ENCODE results near the gene KIF4A. TPM values are rescaled to one million over a fixed set of nuclear protein-coding genes. Genes with fewer than 3 reads are reported as not detected.
"Not testable (repeated sequence)": the region's sequence is repeated elsewhere in the genome, so short reads cannot be mapped to it uniquely, and the experiment has no call there.

Gene KIF4A
- total RNA-seq, 2 donors from 2014 or later = not detected

DNA sequence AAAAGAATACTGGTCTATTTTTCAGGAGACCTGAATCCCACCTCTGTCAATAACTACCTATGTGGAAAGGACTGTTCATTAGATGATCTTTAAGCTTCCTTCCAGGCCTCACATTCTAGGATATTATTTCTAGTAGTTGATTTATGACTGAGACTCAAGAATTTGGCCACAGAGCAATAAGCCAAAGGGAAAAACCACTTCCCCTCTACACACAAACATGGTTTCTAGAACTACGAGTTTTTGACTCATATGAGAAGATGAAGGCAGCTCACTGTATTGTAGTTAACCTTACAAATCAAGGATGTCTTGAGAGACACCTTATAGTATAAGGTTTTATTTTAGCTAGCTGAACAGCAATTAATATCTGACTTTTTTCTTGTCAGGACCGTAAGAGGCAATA, 96.3 kb downstream of the KIF4A start:
- no peaks in the 10 kb centered on the region for H3K27me3 ChIP-seq
- intact Hi-C loops (cut with DNase I) = no loop called here
- DNase-seq = no peak
- TF ChIP-seq POLR2A (IDR thresholded peaks at IDR 0.05) = no peak
- TF ChIP-seq, protein P1, sequence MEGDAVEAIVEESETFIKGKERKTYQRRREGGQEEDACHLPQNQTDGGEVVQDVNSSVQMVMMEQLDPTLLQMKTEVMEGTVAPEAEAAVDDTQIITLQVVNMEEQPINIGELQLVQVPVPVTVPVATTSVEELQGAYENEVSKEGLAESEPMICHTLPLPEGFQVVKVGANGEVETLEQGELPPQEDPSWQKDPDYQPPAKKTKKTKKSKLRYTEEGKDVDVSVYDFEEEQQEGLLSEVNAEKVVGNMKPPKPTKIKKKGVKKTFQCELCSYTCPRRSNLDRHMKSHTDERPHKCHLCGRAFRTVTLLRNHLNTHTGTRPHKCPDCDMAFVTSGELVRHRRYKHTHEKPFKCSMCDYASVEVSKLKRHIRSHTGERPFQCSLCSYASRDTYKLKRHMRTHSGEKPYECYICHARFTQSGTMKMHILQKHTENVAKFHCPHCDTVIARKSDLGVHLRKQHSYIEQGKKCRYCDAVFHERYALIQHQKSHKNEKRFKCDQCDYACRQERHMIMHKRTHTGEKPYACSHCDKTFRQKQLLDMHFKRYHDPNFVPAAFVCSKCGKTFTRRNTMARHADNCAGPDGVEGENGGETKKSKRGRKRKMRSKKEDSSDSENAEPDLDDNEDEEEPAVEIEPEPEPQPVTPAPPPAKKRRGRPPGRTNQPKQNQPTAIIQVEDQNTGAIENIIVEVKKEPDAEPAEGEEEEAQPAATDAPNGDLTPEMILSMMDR (IDR thresholded peaks at IDR 0.05) = no peak
- H3K36me3 ChIP-seq (replicated peaks in 1 of 2; ENCODE audit: insufficient read depth in 1 of 2, low read depth in 2 of 2) = no peaks in the 10 kb centered on the region
- H3K4me1 ChIP-seq = no peaks in the 10 kb centered on the region
- H3K4me3 ChIP-seq = no peak overlapping the region
- no peak for ATAC-seq
- H3K9me3 ChIP-seq = no peaks in the 10 kb centered on the region
- H3K27ac ChIP-seq = no peak overlapping the region
- 86 to 88% methylated on average over 2 of the region's 2 CpGs for WGBS, 2 donors

DNA sequence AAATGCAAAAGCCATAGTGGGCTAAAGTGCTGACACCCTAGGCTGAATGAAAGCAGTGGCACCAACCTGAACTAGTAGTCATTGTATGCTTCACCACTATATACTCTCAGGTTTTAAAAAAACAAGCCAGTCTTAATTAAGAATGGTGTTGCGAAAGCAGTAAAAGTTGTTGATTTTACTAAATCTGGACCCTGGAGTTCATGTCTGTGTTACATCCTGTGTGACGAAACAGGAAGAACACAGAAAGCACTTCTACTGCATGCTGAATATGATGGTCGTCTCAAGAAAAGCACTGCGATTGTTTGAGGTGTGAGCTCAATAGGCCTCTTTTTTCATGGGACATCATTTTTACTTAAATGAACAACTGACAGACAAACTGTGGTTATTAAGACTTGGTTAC, 109.0 kb downstream of the KIF4A start:
- Histone ChIP-seq H3K9me3 (no peaks in the 10 kb centered on the region), H3K36me3 (replicated peaks in 1 of 2; ENCODE audit: insufficient read depth in 1 of 2, low read depth in 2 of 2) (no peaks in the 10 kb centered on the region), H3K27ac (no peak overlapping the region), H3K4me1 (no peaks in the 10 kb centered on the region), H3K27me3 (peaks cover 0 to 3% of the 10 kb centered on the region in 2 donors), H3K4me3 (no peak overlapping the region)
- DNase-seq (no peak), ATAC-seq (no peak)
- intact Hi-C loops (cut with DNase I) = no loop called here
- TF ChIP-seq POLR2A (IDR thresholded peaks at IDR 0.05) = no peak
- TF ChIP-seq, protein P1 (IDR thresholded peaks at IDR 0.05) = no peak
- WGBS, 2 donors = 61 to 82% methylated on average over 4 of the region's 4 CpGs

DNA sequence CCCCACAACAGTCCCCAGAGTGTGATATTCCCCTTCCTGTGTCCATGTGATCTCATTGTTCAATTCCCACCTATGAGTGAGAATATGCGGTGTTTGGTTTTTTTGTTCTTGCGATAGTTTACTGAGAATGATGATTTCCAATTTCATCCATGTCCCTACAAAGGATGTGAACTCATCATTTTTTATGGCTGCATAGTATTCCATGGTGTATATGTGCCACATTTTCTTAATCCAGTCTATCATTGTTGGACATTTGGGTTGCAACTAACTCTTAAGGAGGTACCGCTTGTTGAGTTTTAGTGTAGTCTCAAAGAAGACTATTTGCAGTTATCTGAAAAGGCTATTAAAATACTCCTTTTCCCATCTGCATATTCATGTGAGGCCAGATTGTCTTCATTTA, 110.3 kb downstream of the KIF4A start:
- DNase-seq; H3K9me3 ChIP-seq; H3K4me1 ChIP-seq; H3K27ac ChIP-seq; H3K27me3 ChIP-seq; intact Hi-C loops (cut with DNase I); H3K4me3 ChIP-seq; ATAC-seq; H3K36me3 ChIP-seq (replicated peaks in 1 of 2; ENCODE audit: insufficient read depth in 1 of 2, low read depth in 2 of 2): not testable (repeated sequence)
- WGBS, 2 donors = 100% methylated on average over 1 of the region's 3 CpGs

DNA sequence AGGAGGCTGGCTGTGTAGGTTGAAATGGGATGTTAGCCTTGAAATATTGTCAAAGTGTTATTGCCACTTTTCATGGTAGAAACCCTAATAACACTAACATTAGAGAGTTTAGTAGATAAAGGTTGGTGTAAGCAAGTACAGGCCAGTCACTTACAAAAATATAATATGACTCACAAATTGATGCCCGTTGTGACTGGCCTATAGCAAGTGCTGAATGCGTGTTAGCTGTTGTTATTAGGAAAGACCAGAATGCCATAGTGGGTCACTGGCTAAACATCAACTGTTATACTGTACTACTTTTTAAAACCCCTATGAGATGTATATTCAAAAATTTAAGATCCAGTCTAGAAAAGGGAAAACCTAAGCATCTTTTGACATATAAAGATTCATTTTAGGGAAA, 112.8 kb downstream of the KIF4A start:
- Histone ChIP-seq H3K4me3 (no peak overlapping the region), H3K36me3 (replicated peaks in 1 of 2; ENCODE audit: insufficient read depth in 1 of 2, low read depth in 2 of 2) (no peaks in the 10 kb centered on the region), H3K4me1 (no peaks in the 10 kb centered on the region), H3K9me3 (no peaks in the 10 kb centered on the region), H3K27ac (no peak overlapping the region), H3K27me3 (peaks cover 0 to 3% of the 10 kb centered on the region in 2 donors)
- intact Hi-C loops (cut with DNase I) = no loop called here
- no peak for TF ChIP-seq POLR2A (IDR thresholded peaks at IDR 0.05)
- TF ChIP-seq, protein P1 (IDR thresholded peaks at IDR 0.05) = no peak
- WGBS, 2 donors = 85 to 89% methylated on average over 2 of the region's 2 CpGs
- ATAC-seq (no peak), DNase-seq (no peak)

DNA sequence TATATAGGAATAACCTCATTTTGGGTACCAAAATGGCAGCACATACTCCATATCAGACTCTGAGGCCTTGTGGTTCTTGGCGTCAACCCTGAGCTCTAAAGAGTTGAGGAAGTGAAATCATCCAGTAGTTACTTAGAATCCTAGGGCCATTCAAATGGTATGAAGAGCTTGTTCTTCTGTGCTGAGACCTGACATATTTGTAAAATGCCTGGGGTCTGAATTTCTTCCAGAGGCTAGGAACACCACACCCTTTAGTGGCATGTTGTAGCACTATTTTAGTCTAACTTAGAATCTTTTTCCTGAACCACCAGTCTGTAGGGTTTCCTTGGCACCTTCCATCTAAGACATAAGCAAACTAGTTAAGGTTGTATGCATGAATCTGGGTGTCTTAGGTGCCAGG, 115.1 kb downstream of the KIF4A start:
- no peak for ATAC-seq
- H3K9me3 ChIP-seq = no peaks in the 10 kb centered on the region
- intact Hi-C loops (cut with DNase I) = no loop called here
- peaks cover 0 to 3% of the 10 kb centered on the region in 2 donors for H3K27me3 ChIP-seq
- no peak for DNase-seq
- H3K4me1 ChIP-seq = no peaks in the 10 kb centered on the region
- H3K27ac ChIP-seq = no peak overlapping the region
- no peak overlapping the region for H3K4me3 ChIP-seq
- no peaks in the 10 kb centered on the region for H3K36me3 ChIP-seq (replicated peaks in 1 of 2; ENCODE audit: insufficient read depth in 1 of 2, low read depth in 2 of 2)
- WGBS, 2 donors = no CpG with 5 or more reads among the region's 1 CpG
- TF ChIP-seq POLR2A (IDR thresholded peaks at IDR 0.05) = no peak
- TF ChIP-seq, protein P1 (IDR thresholded peaks at IDR 0.05) = no peak
